ENCODE measurements around the gene ST3GAL4. TPM values are rescaled to one million over a fixed set of nuclear protein-coding genes. Genes with fewer than 3 reads are reported as not detected.
"Not testable (repeated sequence)": the region's sequence is repeated elsewhere in the genome, so short reads cannot be mapped to it uniquely, and the experiment has no call there.

ST3GAL4 gene
- total RNA-seq, 1 experiment from 2014 or later = 5.8 TPM

DNA sequence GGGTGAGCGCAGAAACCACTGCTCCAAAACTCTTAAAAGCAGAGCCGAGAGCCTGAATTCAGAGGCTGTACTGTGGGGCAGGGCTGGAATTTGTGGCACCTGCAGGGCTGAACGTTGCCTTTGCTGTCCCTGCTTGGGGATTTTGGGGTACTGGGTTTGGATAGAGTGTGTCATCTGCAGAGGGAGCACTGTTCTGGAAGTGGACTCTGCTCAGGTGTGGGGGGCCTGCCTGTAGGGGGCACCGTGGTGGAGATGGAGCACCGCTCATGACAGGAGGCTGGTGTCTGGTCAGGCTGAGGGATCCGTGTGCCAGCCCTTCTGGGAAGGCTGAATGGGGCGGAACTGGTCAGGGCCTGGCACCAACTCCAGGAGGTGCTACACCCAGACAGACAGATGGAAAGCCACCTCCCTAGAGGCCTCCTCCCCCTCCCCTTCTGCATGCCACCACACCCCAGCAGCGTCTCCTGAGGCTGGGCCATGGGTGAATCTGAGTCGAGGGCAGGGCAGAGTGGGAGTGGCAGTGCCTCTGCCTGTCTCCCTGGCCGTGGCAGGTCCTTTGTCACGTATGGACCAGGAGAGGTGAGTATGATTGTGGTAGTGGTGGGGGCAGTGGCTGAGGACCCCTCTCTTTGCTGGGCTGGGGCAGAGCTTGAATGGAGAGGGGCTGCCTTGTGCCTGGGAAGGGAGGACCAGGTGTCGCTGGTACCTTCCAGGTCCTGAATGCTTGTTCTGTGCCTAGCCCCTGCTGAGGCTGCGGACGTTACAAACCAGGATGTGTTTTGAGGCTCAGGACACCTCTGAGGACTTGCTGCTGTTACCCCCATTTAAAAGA lies 11.6 kb downstream of the ST3GAL4 start:
- H3K79me2 ChIP-seq (ENCODE audit: low read length); H3K27ac ChIP-seq (ENCODE audit: low read length); H3K27me3 ChIP-seq (ENCODE audit: low read length); H2AFZ ChIP-seq (ENCODE audit: low read length); H3K9me2 ChIP-seq (replicated peaks; ENCODE audit: insufficient read depth, low read length); H3K4me3 ChIP-seq (ENCODE audit: low read length); H3K36me3 ChIP-seq (ENCODE audit: insufficient read depth, low read length); H4K20me1 ChIP-seq (ENCODE audit: insufficient read depth, low read depth, low read length); H3K9ac ChIP-seq (ENCODE audit: low read length); H3K9me3 ChIP-seq (ENCODE audit: low read length); H3K4me2 ChIP-seq (ENCODE audit: low read depth, low read length, poor library complexity, severe bottlenecking); DNase-seq; H3K4me1 ChIP-seq (ENCODE audit: low read length): not testable (repeated sequence)

DNA sequence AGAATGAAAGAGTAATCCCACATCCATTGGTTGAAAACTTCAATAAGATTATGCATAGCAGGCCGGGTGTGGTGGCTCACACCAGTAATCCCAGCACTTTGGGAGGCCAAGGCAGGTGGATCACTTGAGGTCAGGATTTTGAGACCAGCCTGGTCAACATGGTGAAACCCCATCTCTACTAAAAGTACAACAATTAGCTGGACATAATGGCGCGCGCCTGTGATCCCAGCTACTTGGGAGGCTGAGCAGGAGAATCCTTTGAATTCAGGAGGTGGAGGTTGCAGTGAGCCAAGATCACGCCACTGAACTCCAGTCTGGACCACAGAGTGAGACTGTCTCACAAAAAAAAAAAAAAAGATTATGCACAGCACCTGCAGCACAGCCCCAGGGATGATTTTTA lies 12.3 kb downstream of the ST3GAL4 start:
- H3K9ac ChIP-seq (ENCODE audit: low read length); H2AFZ ChIP-seq (ENCODE audit: low read length); H3K79me2 ChIP-seq (ENCODE audit: low read length); H4K20me1 ChIP-seq (ENCODE audit: insufficient read depth, low read depth, low read length); DNase-seq; H3K4me3 ChIP-seq (ENCODE audit: low read length); H3K27ac ChIP-seq (ENCODE audit: low read length); H3K4me2 ChIP-seq (ENCODE audit: low read depth, low read length, poor library complexity, severe bottlenecking); H3K9me3 ChIP-seq (ENCODE audit: low read length); H3K9me2 ChIP-seq (replicated peaks; ENCODE audit: insufficient read depth, low read length); H3K27me3 ChIP-seq (ENCODE audit: low read length); H3K36me3 ChIP-seq (ENCODE audit: insufficient read depth, low read length); H3K4me1 ChIP-seq (ENCODE audit: low read length): not testable (repeated sequence)

GRCh38 chr11:126368336-126369119 lies 13.0 kb downstream of the ST3GAL4 start:
- not testable (repeated sequence) for H3K4me2 ChIP-seq (ENCODE audit: low read depth, low read length, poor library complexity, severe bottlenecking); H3K79me2 ChIP-seq (ENCODE audit: low read length); H3K36me3 ChIP-seq (ENCODE audit: insufficient read depth, low read length)

GRCh38 chr11:126370016-126370415 lies 14.5 kb downstream of the ST3GAL4 start:
- Histone ChIP-seq H3K27ac (ENCODE audit: low read length) (no peak overlapping the region), H2AFZ (ENCODE audit: low read length) (no peak overlapping the region), H4K20me1 (ENCODE audit: insufficient read depth, low read depth, low read length) (no peaks in the 10 kb centered on the region), H3K9me2 (replicated peaks; ENCODE audit: insufficient read depth, low read length) (no peaks in the 10 kb centered on the region), H3K79me2 (ENCODE audit: low read length) (no peaks in the 10 kb centered on the region), H3K4me1 (ENCODE audit: low read length) (no peaks in the 10 kb centered on the region), H3K4me2 (ENCODE audit: low read depth, low read length, poor library complexity, severe bottlenecking) (no peak overlapping the region), H3K9ac (ENCODE audit: low read length) (no peak overlapping the region), H3K4me3 (ENCODE audit: low read length) (no peak overlapping the region), H3K27me3 (ENCODE audit: low read length) (no peaks in the 10 kb centered on the region), H3K9me3 (ENCODE audit: low read length) (no peaks in the 10 kb centered on the region), H3K36me3 (ENCODE audit: insufficient read depth, low read length) (no peaks in the 10 kb centered on the region)
- no peak for DNase-seq

More at GRCh38 chr11:126368336-126369119, 13.0 kb downstream of the ST3GAL4 start:
- not testable (repeated sequence) for H3K4me1 ChIP-seq (ENCODE audit: low read length); H3K27ac ChIP-seq (ENCODE audit: low read length); H3K9ac ChIP-seq (ENCODE audit: low read length); H2AFZ ChIP-seq (ENCODE audit: low read length); H4K20me1 ChIP-seq (ENCODE audit: insufficient read depth, low read depth, low read length); H3K9me2 ChIP-seq (replicated peaks; ENCODE audit: insufficient read depth, low read length); H3K9me3 ChIP-seq (ENCODE audit: low read length); DNase-seq; H3K4me3 ChIP-seq (ENCODE audit: low read length); H3K27me3 ChIP-seq (ENCODE audit: low read length)

DNA sequence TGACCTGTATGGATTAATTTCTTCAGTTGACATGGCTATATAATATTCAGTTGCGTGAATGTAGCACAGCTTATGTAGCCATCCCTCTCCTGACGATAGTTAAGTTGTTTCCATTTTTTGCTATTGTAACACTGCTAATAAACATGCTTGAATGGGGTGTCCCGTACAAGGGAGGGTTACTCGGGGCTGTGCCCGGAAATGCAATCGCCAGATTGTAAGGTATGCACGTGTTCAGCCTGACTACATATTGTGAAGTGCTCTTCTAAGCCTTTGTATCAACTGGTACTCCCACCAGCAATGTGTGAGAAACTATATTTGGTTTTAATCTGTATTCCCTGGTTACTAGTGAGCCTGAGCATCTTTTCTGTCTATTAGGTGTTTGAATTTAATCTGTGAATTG lies 16.1 kb downstream of the ST3GAL4 start:
- Histone ChIP-seq H3K4me1 (ENCODE audit: low read length) (no peaks in the 10 kb centered on the region), H3K9me2 (replicated peaks; ENCODE audit: insufficient read depth, low read length) (no peaks in the 10 kb centered on the region), H3K4me3 (ENCODE audit: low read length) (no peak overlapping the region), H4K20me1 (ENCODE audit: insufficient read depth, low read depth, low read length) (no peaks in the 10 kb centered on the region), H3K36me3 (ENCODE audit: insufficient read depth, low read length) (no peaks in the 10 kb centered on the region), H2AFZ (ENCODE audit: low read length) (no peak overlapping the region), H3K9me3 (ENCODE audit: low read length) (no peaks in the 10 kb centered on the region), H3K4me2 (ENCODE audit: low read depth, low read length, poor library complexity, severe bottlenecking) (no peak overlapping the region), H3K27ac (ENCODE audit: low read length) (no peak overlapping the region), H3K27me3 (ENCODE audit: low read length) (no peaks in the 10 kb centered on the region), H3K79me2 (ENCODE audit: low read length) (no peaks in the 10 kb centered on the region), H3K9ac (ENCODE audit: low read length) (no peak overlapping the region)
- DNase-seq = no peak

DNA sequence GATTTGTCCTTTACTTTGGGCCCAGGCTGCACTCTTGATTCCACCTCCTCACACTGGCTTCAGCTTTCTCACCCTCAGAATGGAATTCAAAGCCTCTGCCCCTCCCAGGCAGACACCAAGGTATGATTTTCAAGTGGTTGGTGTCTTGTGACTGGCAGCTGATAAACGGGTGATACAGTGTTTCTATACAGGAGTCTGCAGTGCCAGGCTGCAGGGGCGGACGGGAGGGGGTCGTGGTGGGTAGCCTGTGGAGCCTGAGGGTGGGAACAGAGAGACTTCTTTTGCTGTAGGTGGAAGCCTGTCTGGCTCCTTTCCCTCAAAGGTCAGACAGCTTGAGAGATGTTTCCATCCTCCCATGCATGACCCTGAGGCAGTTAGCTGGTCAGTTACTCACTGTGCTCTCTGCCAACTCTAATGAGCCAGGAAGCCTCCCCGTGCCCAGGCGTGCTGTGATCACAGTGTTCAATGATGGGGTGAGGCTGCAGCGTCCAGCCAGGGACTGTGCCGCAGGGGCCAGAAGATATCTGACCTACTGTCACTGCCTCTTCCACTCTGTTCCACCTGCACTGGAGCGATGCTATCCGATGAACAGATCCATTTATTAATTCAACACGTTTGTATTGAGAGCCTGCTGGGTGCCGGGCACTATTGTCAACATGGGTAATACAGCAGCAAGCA lies 18.0 kb downstream of the ST3GAL4 start:
- not testable (repeated sequence) for H3K9ac ChIP-seq (ENCODE audit: low read length); H3K4me2 ChIP-seq (ENCODE audit: low read depth, low read length, poor library complexity, severe bottlenecking)

DNA sequence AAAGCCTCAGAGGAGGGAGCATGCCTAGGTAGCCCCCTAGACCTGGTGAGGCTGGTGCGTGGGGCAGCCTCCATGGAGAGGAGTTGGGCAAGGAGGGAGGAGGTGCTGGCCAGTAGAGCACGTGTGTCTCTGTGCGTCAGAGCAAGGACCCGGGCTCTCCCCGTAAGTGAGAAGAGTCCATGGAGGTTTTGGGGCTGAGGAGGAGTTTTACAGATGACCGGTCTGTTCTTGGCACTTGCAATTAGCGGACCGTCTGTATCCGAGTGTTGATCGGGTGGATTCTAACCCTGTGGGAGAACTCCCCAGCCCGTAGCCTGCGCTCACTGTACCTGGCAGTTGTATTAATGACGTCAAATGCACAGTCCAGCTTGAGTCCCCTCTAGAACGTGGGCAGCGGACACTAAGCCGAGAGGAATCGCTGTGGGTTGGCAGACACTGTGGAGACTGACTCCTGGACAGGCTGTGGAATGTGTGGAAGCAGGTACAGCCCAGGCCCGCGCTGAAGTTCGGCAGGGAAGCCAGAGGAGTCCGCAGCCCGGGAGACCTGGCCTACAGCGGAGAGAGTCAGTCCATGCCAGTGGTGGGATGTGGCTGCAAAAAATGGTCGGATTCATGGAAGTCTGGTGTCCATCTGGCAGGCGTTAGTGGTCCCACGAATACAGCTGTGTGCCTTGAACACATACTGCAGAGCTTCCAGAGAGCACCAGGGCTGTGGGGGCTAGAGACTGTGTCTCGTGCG lies 19.2 kb downstream of the ST3GAL4 start:
- H2AFZ ChIP-seq (ENCODE audit: low read length); H3K4me3 ChIP-seq (ENCODE audit: low read length); H3K27me3 ChIP-seq (ENCODE audit: low read length); H3K36me3 ChIP-seq (ENCODE audit: insufficient read depth, low read length); H3K9me2 ChIP-seq (replicated peaks; ENCODE audit: insufficient read depth, low read length); H3K4me2 ChIP-seq (ENCODE audit: low read depth, low read length, poor library complexity, severe bottlenecking); H4K20me1 ChIP-seq (ENCODE audit: insufficient read depth, low read depth, low read length); H3K27ac ChIP-seq (ENCODE audit: low read length); H3K4me1 ChIP-seq (ENCODE audit: low read length); H3K9ac ChIP-seq (ENCODE audit: low read length); DNase-seq; H3K9me3 ChIP-seq (ENCODE audit: low read length); H3K79me2 ChIP-seq (ENCODE audit: low read length): not testable (repeated sequence)

More for the DNA sequence above, 18.0 kb downstream of the ST3GAL4 start:
- H3K36me3 ChIP-seq (ENCODE audit: insufficient read depth, low read length); H2AFZ ChIP-seq (ENCODE audit: low read length); H3K4me3 ChIP-seq (ENCODE audit: low read length); H3K4me1 ChIP-seq (ENCODE audit: low read length); H3K9me3 ChIP-seq (ENCODE audit: low read length); H3K27me3 ChIP-seq (ENCODE audit: low read length); H3K27ac ChIP-seq (ENCODE audit: low read length); DNase-seq; H3K79me2 ChIP-seq (ENCODE audit: low read length); H3K9me2 ChIP-seq (replicated peaks; ENCODE audit: insufficient read depth, low read length); H4K20me1 ChIP-seq (ENCODE audit: insufficient read depth, low read depth, low read length): not testable (repeated sequence)

- no peaks in the 10 kb centered on the region for H3K36me3 ChIP-seq (ENCODE audit: insufficient read depth, low read length)
- no peaks in the 10 kb centered on the region for H3K79me2 ChIP-seq (ENCODE audit: low read length)
- no peak overlapping the region for H3K27ac ChIP-seq (ENCODE audit: low read length)
- H3K4me3 ChIP-seq (ENCODE audit: low read length) = no peak overlapping the region
- no peaks in the 10 kb centered on the region for H3K4me1 ChIP-seq (ENCODE audit: low read length)
- DNase-seq = no peak
- no peaks in the 10 kb centered on the region for H3K9me3 ChIP-seq (ENCODE audit: low read length)
- H4K20me1 ChIP-seq (ENCODE audit: insufficient read depth, low read depth, low read length) = 0 out of 2 replicates have a peak, but pooled peaks cover 3% of the 10 kb centered on the region
- no peak overlapping the region for H3K9ac ChIP-seq (ENCODE audit: low read length)
- no peaks in the 10 kb centered on the region for H3K9me2 ChIP-seq (replicated peaks; ENCODE audit: insufficient read depth, low read length)
- H3K4me2 ChIP-seq (ENCODE audit: low read depth, low read length, poor library complexity, severe bottlenecking) = no peak overlapping the region
- no peaks in the 10 kb centered on the region for H3K27me3 ChIP-seq (ENCODE audit: low read length)
- H2AFZ ChIP-seq (ENCODE audit: low read length) = no peak overlapping the region
Observed at GRCh38 chr11:126375726-126376125, 20.2 kb downstream of the ST3GAL4 start.

Data from Karpas-422 (cell line).